Uterus (tissue), 4 donors: ENCODE data around the gene HIVEP3. TPM values are rescaled to one million over a fixed set of nuclear protein-coding genes. Genes with fewer than 3 reads are reported as not detected.

Experiments
- DNase-seq, 2 donors: peaks; one replicate each; pipeline ENCODE4 v3.0.0-alpha.2; 2019 to 2020
- H3K27ac ChIP-seq, 2 donors: fragments of 200-600 bp; sonication (generic); 1 replicate in 1 of 2; 2 replicates in 1 of 2; pipeline ENCODE4 v1.5.1; 2016 to 2018
- H3K27me3 ChIP-seq, 2 donors: fragments of 200-600 bp; sonication (generic); one replicate each; pipeline ENCODE4 v1.5.1; 2018 to 2019; ENCODE audit warnings: control low read depth in 1 of 2
- H3K36me3 ChIP-seq, 2 donors: fragments of 200-600 bp; sonication (generic); one replicate each; pipeline ENCODE4 v1.5.1; 2019; ENCODE audit warnings: control low read depth in 1 of 2
- H3K4me1 ChIP-seq, 2 donors: fragments of 200-600 bp; sonication (generic); one replicate each; pipeline ENCODE4 v1.5.1; 2018 to 2019; ENCODE audit warnings: control low read depth in 1 of 2
- H3K4me3 ChIP-seq, 2 donors: fragments of 200-600 bp; sonication (generic); 1 replicate in 1 of 2; 2 replicates in 1 of 2; pipeline ENCODE4 v1.5.1; 2018 to 2019; ENCODE audit warnings: mild to moderate bottlenecking in 1 of 2
- H3K9me3 ChIP-seq, 2 donors: fragments of 200-600 bp; sonication (generic); one replicate each; pipeline ENCODE4 v1.5.1; 2019; ENCODE audit warnings: control low read depth in 1 of 2
- POLR2A ChIP-seq, 2 donors: fragments of 450-650 bp; IDR thresholded peaks; one replicate each; pipeline ENCODE4 v1.6.1; 2016; ENCODE audit warnings: antibody characterized with exemption in 2 of 2, mild to moderate bottlenecking in 1 of 2, moderate library complexity in 1 of 2
- intact Hi-C: fragments of 100-400 bp; cut with DNase I; formaldehyde crosslinking; loops from one replicate; pipeline ENCODE4 v1.15.1; 2023; ENCODE audit warnings: low total_unique reads
- total RNA-seq, 4 donors: library from RNA; depleted of rRNA in 3 of 4; stranded (reverse); fragments of >200 nt in 3 of 4; gene quantifications; one replicate each; pipeline versions ENCODE4 v1.1.0 to v1.2.4, GENCODE V29; 2014 to 2023
- TF ChIP-seq, protein P1 (sequence below), 4 experiments: fragments of 200-600 bp in 2 of 4; fragments of 450-650 bp in 2 of 4; sonication (generic) in 2 of 4; IDR thresholded peaks; one replicate each; pipeline ENCODE4 v1.5.1; 2016 to 2019; ENCODE audit warnings: antibody characterized with exemption in 4 of 4, mild to moderate bottlenecking in 2 of 4, moderate library complexity in 1 of 4
- donor health status: DM: yes; HTN: yes; CAD: no.

HIVEP3 gene
- total RNA-seq, 4 donors from 2014 or later: 0.51 to 7.6 (median 2.9) TPM

DNA sequence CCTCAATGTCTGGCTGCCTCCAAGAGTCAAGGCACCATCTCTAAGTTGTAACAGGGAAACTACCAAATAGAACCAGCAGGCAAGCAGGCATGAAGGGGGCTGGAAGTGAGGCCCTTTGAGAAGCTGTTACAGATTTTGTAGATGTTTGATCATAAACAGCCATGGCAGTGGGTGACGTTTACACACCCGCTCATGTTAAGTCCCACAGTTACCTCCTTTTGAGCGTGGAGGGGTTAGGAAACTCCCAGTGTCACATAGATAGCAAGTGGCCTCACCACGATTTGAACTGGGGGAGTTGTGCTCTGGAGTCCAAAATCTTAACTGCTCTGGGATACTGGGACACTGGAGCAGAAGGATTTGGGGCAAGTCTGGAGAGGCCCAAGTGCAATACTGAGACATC lies 192.4 kb downstream of the HIVEP3 start:
- intact Hi-C loops: no loop called here
- Histone ChIP-seq H3K9me3 (no peaks in the 10 kb centered on the region), H3K27me3 (no peaks in the 10 kb centered on the region), H3K27ac (no peak overlapping the region), H3K4me1 (no peaks in the 10 kb centered on the region), H3K36me3 (no peaks in the 10 kb centered on the region), H3K4me3 (no peak overlapping the region)
- no peak for DNase-seq
- TF ChIP-seq, protein P1, sequence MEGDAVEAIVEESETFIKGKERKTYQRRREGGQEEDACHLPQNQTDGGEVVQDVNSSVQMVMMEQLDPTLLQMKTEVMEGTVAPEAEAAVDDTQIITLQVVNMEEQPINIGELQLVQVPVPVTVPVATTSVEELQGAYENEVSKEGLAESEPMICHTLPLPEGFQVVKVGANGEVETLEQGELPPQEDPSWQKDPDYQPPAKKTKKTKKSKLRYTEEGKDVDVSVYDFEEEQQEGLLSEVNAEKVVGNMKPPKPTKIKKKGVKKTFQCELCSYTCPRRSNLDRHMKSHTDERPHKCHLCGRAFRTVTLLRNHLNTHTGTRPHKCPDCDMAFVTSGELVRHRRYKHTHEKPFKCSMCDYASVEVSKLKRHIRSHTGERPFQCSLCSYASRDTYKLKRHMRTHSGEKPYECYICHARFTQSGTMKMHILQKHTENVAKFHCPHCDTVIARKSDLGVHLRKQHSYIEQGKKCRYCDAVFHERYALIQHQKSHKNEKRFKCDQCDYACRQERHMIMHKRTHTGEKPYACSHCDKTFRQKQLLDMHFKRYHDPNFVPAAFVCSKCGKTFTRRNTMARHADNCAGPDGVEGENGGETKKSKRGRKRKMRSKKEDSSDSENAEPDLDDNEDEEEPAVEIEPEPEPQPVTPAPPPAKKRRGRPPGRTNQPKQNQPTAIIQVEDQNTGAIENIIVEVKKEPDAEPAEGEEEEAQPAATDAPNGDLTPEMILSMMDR (IDR thresholded peaks at IDR 0.05): no peak
- no peak for TF ChIP-seq POLR2A (IDR thresholded peaks at IDR 0.05)

DNA sequence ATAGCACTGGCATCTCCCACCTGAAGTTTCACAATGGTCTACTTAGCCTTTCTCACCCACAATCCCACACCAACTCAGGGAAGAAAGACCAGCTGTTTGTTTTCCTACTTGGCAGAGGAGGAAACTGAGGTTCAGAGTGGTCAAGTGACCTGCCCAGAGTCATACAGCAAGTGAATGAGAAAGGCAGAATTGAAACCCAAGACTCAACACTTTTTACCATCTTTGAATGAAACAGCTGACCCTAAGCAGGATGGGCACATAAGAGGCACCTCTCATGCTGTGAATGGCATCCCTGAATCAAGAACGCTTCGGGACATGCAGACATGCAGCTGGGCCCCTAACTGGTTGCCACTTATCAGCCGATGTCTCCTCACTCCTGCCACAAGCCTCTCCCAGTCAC lies 193.8 kb downstream of the HIVEP3 start:
- Histone ChIP-seq H3K36me3 (no peaks in the 10 kb centered on the region), H3K4me3 (no peak overlapping the region), H3K9me3 (no peaks in the 10 kb centered on the region), H3K27ac (no peak overlapping the region), H3K4me1 (no peaks in the 10 kb centered on the region), H3K27me3 (no peaks in the 10 kb centered on the region)
- intact Hi-C loops: no loop called here
- TF ChIP-seq POLR2A (IDR thresholded peaks at IDR 0.05): no peak
- TF ChIP-seq, protein P1 (IDR thresholded peaks at IDR 0.05): no peak
- DNase-seq: no peak

DNA sequence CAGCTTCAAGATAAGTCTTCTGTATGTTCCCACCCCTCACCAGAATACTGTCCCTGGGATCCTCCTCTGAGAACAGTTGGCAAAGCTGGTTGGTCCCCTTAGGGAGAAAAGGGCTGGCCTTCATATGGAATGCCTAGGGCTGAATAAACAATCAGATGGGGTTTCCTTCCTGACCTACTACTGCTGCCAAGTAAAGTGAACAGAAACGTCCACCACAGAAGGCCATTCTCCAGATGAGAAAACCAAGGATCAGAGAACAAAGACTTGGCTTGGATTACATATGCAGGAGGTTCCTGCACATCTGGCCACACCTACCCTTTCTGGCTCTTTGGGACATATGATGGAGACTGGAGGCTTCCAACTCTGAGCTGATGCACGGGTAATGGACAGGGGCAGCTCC lies 194.5 kb downstream of the HIVEP3 start:
- Histone ChIP-seq H3K4me3 (no peak overlapping the region), H3K27ac (no peak overlapping the region), H3K4me1 (no peaks in the 10 kb centered on the region), H3K9me3 (no peaks in the 10 kb centered on the region), H3K27me3 (no peaks in the 10 kb centered on the region), H3K36me3 (no peaks in the 10 kb centered on the region)
- TF ChIP-seq POLR2A (IDR thresholded peaks at IDR 0.05): no peak
- TF ChIP-seq, protein P1 (IDR thresholded peaks at IDR 0.05): no peak
- no peak for DNase-seq
- intact Hi-C loops: no loop called here

DNA sequence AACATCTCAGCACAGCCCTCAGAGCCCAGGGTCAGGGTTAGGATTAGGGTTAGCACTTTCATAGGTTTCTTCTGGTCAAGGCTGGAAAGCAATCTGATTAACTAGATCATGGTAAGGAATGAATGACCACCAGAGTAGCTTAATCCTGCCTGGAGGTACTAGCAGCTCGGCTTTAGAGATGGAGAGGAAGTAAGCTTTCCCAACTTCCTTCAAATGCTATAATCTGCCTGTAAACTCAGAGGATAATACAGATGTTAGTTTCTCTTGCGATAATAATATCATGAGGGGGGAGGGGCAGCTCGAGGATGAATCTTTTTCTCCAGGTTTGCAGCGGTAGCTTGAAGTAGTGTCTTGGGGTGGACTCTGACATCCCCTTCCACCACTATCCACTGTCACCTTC lies 194.9 kb downstream of the HIVEP3 start:
- TF ChIP-seq POLR2A (IDR thresholded peaks at IDR 0.05): no peak
- TF ChIP-seq, protein P1 (IDR thresholded peaks at IDR 0.05): no peak
- H3K27me3 ChIP-seq: no peaks in the 10 kb centered on the region
- no peaks in the 10 kb centered on the region for H3K4me1 ChIP-seq
- H3K4me3 ChIP-seq: no peak overlapping the region
- intact Hi-C loops: no loop called here
- no peaks in the 10 kb centered on the region for H3K9me3 ChIP-seq
- no peaks in the 10 kb centered on the region for H3K36me3 ChIP-seq
- H3K27ac ChIP-seq: no peak overlapping the region
- DNase-seq: no peak

DNA sequence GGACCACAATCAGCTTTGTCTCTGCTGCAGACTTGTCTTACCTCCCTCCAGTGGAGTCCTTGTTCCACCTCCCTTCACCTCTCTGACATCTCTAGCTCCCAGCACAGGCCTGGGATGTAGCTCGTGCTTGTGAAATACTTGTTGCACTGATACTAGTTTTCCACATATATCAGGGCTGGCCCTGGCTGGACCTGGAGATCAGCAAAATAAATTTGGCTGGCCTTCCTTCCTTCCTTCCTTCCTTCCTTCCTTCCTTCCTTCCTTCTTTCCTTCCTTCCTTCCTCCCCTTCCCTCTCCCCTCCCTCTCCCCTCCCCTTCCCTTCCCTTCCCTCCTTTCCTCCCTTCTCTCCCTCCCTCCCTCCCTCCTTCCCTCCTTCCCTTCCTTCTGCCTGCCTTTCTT lies 196.5 kb downstream of the HIVEP3 start:
- Histone ChIP-seq H3K27me3 (no peaks in the 10 kb centered on the region), H3K9me3 (no peaks in the 10 kb centered on the region), H3K4me1 (no peaks in the 10 kb centered on the region), H3K4me3 (no peak overlapping the region), H3K27ac (no peak overlapping the region), H3K36me3 (no peaks in the 10 kb centered on the region)
- TF ChIP-seq, protein P1 (IDR thresholded peaks at IDR 0.05): no peak
- no peak for TF ChIP-seq POLR2A (IDR thresholded peaks at IDR 0.05)
- intact Hi-C loops: no loop called here
- DNase-seq: no peak
